Caco-2 (cell line): ENCODE measurements around the gene MYL11. TPM values are rescaled to one million over a fixed set of nuclear protein-coding genes. Genes with fewer than 3 reads are reported as not detected.

Experiments used
- BruUV-seq: library from RNA; stranded (reverse); fragments of 400-500 nt; replicated peaks from 2 replicates; lab custom pipeline; 2021; lab: Mats Ljungman, UMichigan
- CTCF ChIA-PET: fragments of 300-600 bp; sonication (Branson Sonifier 250); formaldehyde crosslinking; loops from one replicate; lab custom pipeline; 2022; ENCODE audit warnings: antibody characterized with exemption; lab: Charles Lee
- POLR2A ChIA-PET: fragments of 300-600 bp; sonication (Branson Sonifier 250); formaldehyde crosslinking; loops from one replicate; lab custom pipeline; 2022; ENCODE audit warnings: antibody characterized with exemption; lab: Charles Lee
- DNase-seq, 2 experiments: peaks; one replicate each; pipeline versions ENCODE4 v3.0.0 to v3.0.0-alpha.2; 2020 to 2022
- H3K27me3 ChIP-seq: replicated peaks from 2 replicates; pipeline ENCODE4 v1.6.0; 2011; ENCODE audit warnings: low read length; ENCODE audit not compliant: control insufficient read depth, insufficient read depth
- H3K36me3 ChIP-seq: 2 replicates; pipeline ENCODE4 v1.5.1; 2011; ENCODE audit warnings: low read length; ENCODE audit not compliant: control insufficient read depth, insufficient read depth
- H3K4me1 ChIP-seq: fragments of 250-450 bp; sonication (Bioruptor Pico); 2 replicates; pipeline ENCODE4 v1.5.1; 2020; ENCODE audit warnings: mild to moderate bottlenecking
- H3K4me3 ChIP-seq: 2 replicates; pipeline ENCODE4 v1.5.1; 2011; ENCODE audit warnings: low read depth, mild to moderate bottlenecking, control low read depth, low read length
- H3K9me3 ChIP-seq: fragments of 250-450 bp; sonication (Bioruptor Pico); 2 replicates; pipeline ENCODE4 v1.5.1; 2020; ENCODE audit warnings: mild to moderate bottlenecking, moderate library complexity
- H3K27ac Mint-ChIP-seq: one replicate; pipeline ENCODE4 v1.8.0; 2022; ENCODE audit warnings: mixed read lengths; ENCODE audit not compliant: unreplicated experiment
- H3K27me3 Mint-ChIP-seq: one replicate; pipeline ENCODE4 v1.8.0; 2022; ENCODE audit warnings: mixed read lengths; ENCODE audit not compliant: insufficient read depth, unreplicated experiment
- H3K36me3 Mint-ChIP-seq: one replicate; pipeline ENCODE4 v1.8.0; 2022; ENCODE audit warnings: mild to moderate bottlenecking, mixed read lengths; ENCODE audit not compliant: insufficient read depth, unreplicated experiment
- H3K4me1 Mint-ChIP-seq: one replicate; pipeline ENCODE4 v1.8.0; 2022; ENCODE audit warnings: low read depth, mixed read lengths; ENCODE audit not compliant: unreplicated experiment
- H3K4me3 Mint-ChIP-seq: one replicate; pipeline ENCODE4 v1.8.0; 2022; ENCODE audit warnings: mild to moderate bottlenecking, moderate library complexity, mixed read lengths; ENCODE audit not compliant: unreplicated experiment
- H3K9me3 Mint-ChIP-seq: one replicate; pipeline ENCODE4 v1.8.0; 2022; ENCODE audit warnings: mixed read lengths; ENCODE audit not compliant: unreplicated experiment
- intact Hi-C: fragments of 100-400 bp; cut with micrococcal nuclease; formaldehyde crosslinking; loops from one replicate; pipeline ENCODE4 v1.10.0; 2022; ENCODE audit not compliant: unreplicated experiment
- total RNA-seq: library from RNA; stranded (reverse); gene quantifications from 2 replicates; pipeline ENCODE4 v1.2.3, GENCODE V29; 2022
- TF ChIP-seq, protein P1 (sequence below), 2 experiments: fragments of 200-600 bp in 1 of 2; IDR thresholded peaks; 1 replicate in 1 of 2; 2 replicates in 1 of 2; pipeline versions ENCODE4 v1.5.1 to v1.8.0; 2011 to 2022; ENCODE audit warnings: antibody characterized with exemption in 1 of 2, control low read depth in 1 of 2, inconsistent platforms in 1 of 2, low read depth in 1 of 2, low read length in 1 of 2, mild to moderate bottlenecking in 1 of 2, moderate library complexity in 1 of 2; ENCODE audit not compliant: insufficient read depth in 1 of 2, severe bottlenecking in 1 of 2, unreplicated experiment in 1 of 2

Gene MYL11
- total RNA-seq, 1 experiment from 2014 or later: 2.9 TPM

GRCh38 chr16:30346286-30346685 is 28.3 kb upstream of the MYL11 start:
- Histone ChIP-seq H3K27me3 (no peaks in the 10 kb centered on the region), H3K4me3 (no peak overlapping the region), H3K9me3 (no peaks in the 10 kb centered on the region), H3K36me3 (no peaks in the 10 kb centered on the region), H3K4me1 (no peaks in the 10 kb centered on the region)
- Mint-ChIP-seq H3K4me3 (no peak overlapping the region), H3K4me1 (no peaks in the 10 kb centered on the region), H3K36me3 (peaks cover 16% of the 10 kb centered on the region), H3K27me3 (no peaks in the 10 kb centered on the region), H3K27ac (no peak overlapping the region), H3K9me3 (no peaks in the 10 kb centered on the region)
- no peak for DNase-seq
- intact Hi-C loops: no loop called here
- POLR2A ChIA-PET: no interaction called here
- CTCF ChIA-PET: no interaction called here
- BruUV-seq: no TSS peak
- TF ChIP-seq, protein P1, sequence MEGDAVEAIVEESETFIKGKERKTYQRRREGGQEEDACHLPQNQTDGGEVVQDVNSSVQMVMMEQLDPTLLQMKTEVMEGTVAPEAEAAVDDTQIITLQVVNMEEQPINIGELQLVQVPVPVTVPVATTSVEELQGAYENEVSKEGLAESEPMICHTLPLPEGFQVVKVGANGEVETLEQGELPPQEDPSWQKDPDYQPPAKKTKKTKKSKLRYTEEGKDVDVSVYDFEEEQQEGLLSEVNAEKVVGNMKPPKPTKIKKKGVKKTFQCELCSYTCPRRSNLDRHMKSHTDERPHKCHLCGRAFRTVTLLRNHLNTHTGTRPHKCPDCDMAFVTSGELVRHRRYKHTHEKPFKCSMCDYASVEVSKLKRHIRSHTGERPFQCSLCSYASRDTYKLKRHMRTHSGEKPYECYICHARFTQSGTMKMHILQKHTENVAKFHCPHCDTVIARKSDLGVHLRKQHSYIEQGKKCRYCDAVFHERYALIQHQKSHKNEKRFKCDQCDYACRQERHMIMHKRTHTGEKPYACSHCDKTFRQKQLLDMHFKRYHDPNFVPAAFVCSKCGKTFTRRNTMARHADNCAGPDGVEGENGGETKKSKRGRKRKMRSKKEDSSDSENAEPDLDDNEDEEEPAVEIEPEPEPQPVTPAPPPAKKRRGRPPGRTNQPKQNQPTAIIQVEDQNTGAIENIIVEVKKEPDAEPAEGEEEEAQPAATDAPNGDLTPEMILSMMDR (IDR thresholded peaks at IDR 0.05; ENCODE audit: insufficient read depth in 1 of 2, low read depth in 1 of 2, low read length in 1 of 2, severe bottlenecking in 1 of 2, unreplicated experiment in 1 of 2): no peak

GRCh38 chr16:30348113-30348512 is 26.5 kb upstream of the MYL11 start:
- no peaks in the 10 kb centered on the region for H3K27me3 Mint-ChIP-seq
- peaks cover 3% of the 10 kb centered on the region; the same call in 1 of the 2 replicates for H3K36me3 ChIP-seq
- peaks cover 33% of the 10 kb centered on the region for H3K36me3 Mint-ChIP-seq
- no peaks in the 10 kb centered on the region for H3K4me1 Mint-ChIP-seq
- BruUV-seq: no TSS peak
- H3K27ac Mint-ChIP-seq: no peak overlapping the region
- H3K27me3 ChIP-seq: no peaks in the 10 kb centered on the region
- no peaks in the 10 kb centered on the region for H3K9me3 Mint-ChIP-seq
- no peaks in the 10 kb centered on the region for H3K4me1 ChIP-seq
- H3K4me3 ChIP-seq: no peak overlapping the region
- ChIA-PET POLR2A (no interaction called here), CTCF (no interaction called here)
- DNase-seq: no peak
- no peaks in the 10 kb centered on the region for H3K9me3 ChIP-seq
- no peak overlapping the region for H3K4me3 Mint-ChIP-seq
- intact Hi-C loops: no loop called here
- TF ChIP-seq, protein P1 (IDR thresholded peaks at IDR 0.05; ENCODE audit: insufficient read depth in 1 of 2, low read depth in 1 of 2, low read length in 1 of 2, severe bottlenecking in 1 of 2, unreplicated experiment in 1 of 2): no peak

- POLR2A ChIA-PET: interaction anchor here (0.7 kb wide), 1 partner anchor 364 kb away, joined by 4 read pairs; no protein-coding TSS in a partner anchor
- Histone ChIP-seq H3K9me3 (no peaks in the 10 kb centered on the region), H3K4me1 (no peaks in the 10 kb centered on the region), H3K36me3 (peaks cover 3% of the 10 kb centered on the region; the same call in 1 of the 2 replicates), H3K4me3 (no peak overlapping the region), H3K27me3 (no peaks in the 10 kb centered on the region)
- Mint-ChIP-seq H3K27me3 (no peaks in the 10 kb centered on the region), H3K27ac (no peak overlapping the region), H3K9me3 (no peaks in the 10 kb centered on the region), H3K36me3 (peaks cover 42% of the 10 kb centered on the region), H3K4me1 (no peaks in the 10 kb centered on the region), H3K4me3 (no peak overlapping the region)
- TF ChIP-seq, protein P1 (IDR thresholded peaks at IDR 0.05; ENCODE audit: insufficient read depth in 1 of 2, low read depth in 1 of 2, low read length in 1 of 2, severe bottlenecking in 1 of 2, unreplicated experiment in 1 of 2): no peak
- CTCF ChIA-PET: no interaction called here
- intact Hi-C loops: no loop called here
- no TSS peak for BruUV-seq
- DNase-seq: no peak
Measured at GRCh38 chr16:30348929-30349328, 25.7 kb upstream of the MYL11 start.
